ENCODE data around the gene APOBEC4.
A peak's percentile ranks its signal among the peaks of the same experiment; 100 is the strongest.

APOBEC4 gene

GRCh38 chr1:183694755-183695154 is 41.6 kb upstream of the APOBEC4 start:
- H3K36me3 ChIP-seq (ENCODE audit: control insufficient read depth in 4 of 4, insufficient read depth in 4 of 4, low read length in 3 of 4): no peaks in the 10 kb centered on the region
- ChIA-PET POLR2A (no interaction called here), CTCF (interaction anchor here (3.0 kb wide), 1 partner anchor 10 kb away, joined by 12 read pairs; no protein-coding TSS in a partner anchor)
- H3K9me3 ChIP-seq (ENCODE audit: control extremely low read depth in 1 of 5, control insufficient read depth in 4 of 5, insufficient read depth in 2 of 5, low read depth in 1 of 5, low read length in 4 of 5): no peaks in the 10 kb centered on the region
- H3K4me1 ChIP-seq (ENCODE audit: control extremely low read depth in 1 of 4, control insufficient read depth in 4 of 4, insufficient read depth in 4 of 4, low read length in 3 of 4): peaks cover 0 to 2% (median 0%) of the 10 kb centered on the region in 4 experiments
- H3K4me3 ChIP-seq (ENCODE audit: control insufficient read depth in 1 of 7, extremely low read depth in 1 of 7, insufficient read depth in 4 of 7, low read depth in 2 of 7, low read length in 6 of 7): no peak overlapping the region
- DNase-seq: no peak
- no peaks in the 10 kb centered on the region for H3K27me3 ChIP-seq (replicated peaks in 2 of 5; ENCODE audit: control insufficient read depth in 4 of 5, insufficient read depth in 5 of 5, low read length in 4 of 5)
- no peak overlapping the region for H3K27ac ChIP-seq (ENCODE audit: insufficient read depth in 1 of 2, low read depth in 1 of 2, low read length in 2 of 2, poor library complexity in 1 of 2, severe bottlenecking in 2 of 2)

- Histone ChIP-seq H3K27me3 (replicated peaks in 2 of 5; ENCODE audit: control insufficient read depth in 4 of 5, insufficient read depth in 5 of 5, low read length in 4 of 5) (no peaks in the 10 kb centered on the region), H3K27ac (ENCODE audit: insufficient read depth in 1 of 2, low read depth in 1 of 2, low read length in 2 of 2, poor library complexity in 1 of 2, severe bottlenecking in 2 of 2) (no peak overlapping the region), H3K36me3 (ENCODE audit: control insufficient read depth in 4 of 4, insufficient read depth in 4 of 4, low read length in 3 of 4) (no peaks in the 10 kb centered on the region), H3K4me1 (ENCODE audit: control extremely low read depth in 1 of 4, control insufficient read depth in 4 of 4, insufficient read depth in 4 of 4, low read length in 3 of 4) (peaks cover 0 to 2% (median 0%) of the 10 kb centered on the region in 4 experiments), H3K9me3 (ENCODE audit: control extremely low read depth in 1 of 5, control insufficient read depth in 4 of 5, insufficient read depth in 2 of 5, low read depth in 1 of 5, low read length in 4 of 5) (no peaks in the 10 kb centered on the region), H3K4me3 (ENCODE audit: control insufficient read depth in 1 of 7, extremely low read depth in 1 of 7, insufficient read depth in 4 of 7, low read depth in 2 of 7, low read length in 6 of 7) (no peak overlapping the region)
- POLR2A ChIA-PET: no interaction called here
- 92% methylated on average over 1 of the region's 1 CpG for WGBS (ENCODE audit: insufficient coverage)
- no peak for DNase-seq
- CTCF ChIA-PET: interaction anchor here (3.0 kb wide), 1 partner anchor 9 kb away, joined by 12 read pairs; no protein-coding TSS in a partner anchor
Observed at GRCh38 chr1:183694066-183694465, 41.0 kb upstream of the APOBEC4 start.

- DNase-seq: no peak
- CTCF ChIA-PET: interaction anchor here (3.0 kb wide), 1 partner anchor 8 kb away, joined by 12 read pairs; no protein-coding TSS in a partner anchor
- Histone ChIP-seq H3K9me3 (ENCODE audit: control extremely low read depth in 1 of 5, control insufficient read depth in 4 of 5, insufficient read depth in 2 of 5, low read depth in 1 of 5, low read length in 4 of 5) (no peaks in the 10 kb centered on the region), H3K4me3 (ENCODE audit: control insufficient read depth in 1 of 7, extremely low read depth in 1 of 7, insufficient read depth in 4 of 7, low read depth in 2 of 7, low read length in 6 of 7) (no peak overlapping the region), H3K27me3 (replicated peaks in 2 of 5; ENCODE audit: control insufficient read depth in 4 of 5, insufficient read depth in 5 of 5, low read length in 4 of 5) (no peaks in the 10 kb centered on the region), H3K4me1 (ENCODE audit: control extremely low read depth in 1 of 4, control insufficient read depth in 4 of 4, insufficient read depth in 4 of 4, low read length in 3 of 4) (peaks cover 0 to 2% (median 0%) of the 10 kb centered on the region in 4 experiments), H3K27ac (ENCODE audit: insufficient read depth in 1 of 2, low read depth in 1 of 2, low read length in 2 of 2, poor library complexity in 1 of 2, severe bottlenecking in 2 of 2) (no peak overlapping the region), H3K36me3 (ENCODE audit: control insufficient read depth in 4 of 4, insufficient read depth in 4 of 4, low read length in 3 of 4) (no peaks in the 10 kb centered on the region)
- POLR2A ChIA-PET: no interaction called here
Observed at GRCh38 chr1:183693521-183693920, 40.4 kb upstream of the APOBEC4 start.

- Histone ChIP-seq H3K4me3 (ENCODE audit: control insufficient read depth in 1 of 7, extremely low read depth in 1 of 7, insufficient read depth in 4 of 7, low read depth in 2 of 7, low read length in 6 of 7) (no peak overlapping the region), H3K4me1 (ENCODE audit: control extremely low read depth in 1 of 4, control insufficient read depth in 4 of 4, insufficient read depth in 4 of 4, low read length in 3 of 4) (no peaks in the 10 kb centered on the region), H3K27me3 (replicated peaks in 2 of 5; ENCODE audit: control insufficient read depth in 4 of 5, insufficient read depth in 5 of 5, low read length in 4 of 5) (no peaks in the 10 kb centered on the region), H3K9me3 (ENCODE audit: control extremely low read depth in 1 of 5, control insufficient read depth in 4 of 5, insufficient read depth in 2 of 5, low read depth in 1 of 5, low read length in 4 of 5) (no peaks in the 10 kb centered on the region), H3K36me3 (ENCODE audit: control insufficient read depth in 4 of 4, insufficient read depth in 4 of 4, low read length in 3 of 4) (no peaks in the 10 kb centered on the region), H3K27ac (ENCODE audit: insufficient read depth in 1 of 2, low read depth in 1 of 2, low read length in 2 of 2, poor library complexity in 1 of 2, severe bottlenecking in 2 of 2) (no peak overlapping the region)
- peak in 2 of 3 donors; percentile 11 to 21 for DNase-seq
- ChIA-PET POLR2A (no interaction called here), CTCF (interaction anchor here (1.0 to 1.4 kb wide), 2 partner anchors 20 to 35 kb away, joined by 3 to 6 read pairs; no protein-coding TSS in a partner anchor)
Observed at GRCh38 chr1:183689762-183690204, 36.7 kb upstream of the APOBEC4 start.

- ChIA-PET CTCF (no interaction called here), POLR2A (no interaction called here)
- no peak overlapping the region for H3K4me3 ChIP-seq (ENCODE audit: control insufficient read depth in 1 of 7, extremely low read depth in 1 of 7, insufficient read depth in 4 of 7, low read depth in 2 of 7, low read length in 6 of 7)
- H3K27ac ChIP-seq (ENCODE audit: insufficient read depth in 1 of 2, low read depth in 1 of 2, low read length in 2 of 2, poor library complexity in 1 of 2, severe bottlenecking in 2 of 2): no peak overlapping the region
- DNase-seq: no peak
- no peaks in the 10 kb centered on the region for H3K9me3 ChIP-seq (ENCODE audit: control extremely low read depth in 1 of 5, control insufficient read depth in 4 of 5, insufficient read depth in 2 of 5, low read depth in 1 of 5, low read length in 4 of 5)
- no peaks in the 10 kb centered on the region for H3K36me3 ChIP-seq (ENCODE audit: control insufficient read depth in 4 of 4, insufficient read depth in 4 of 4, low read length in 3 of 4)
- H3K4me1 ChIP-seq (ENCODE audit: control extremely low read depth in 1 of 4, control insufficient read depth in 4 of 4, insufficient read depth in 4 of 4, low read length in 3 of 4): no peaks in the 10 kb centered on the region
- WGBS (ENCODE audit: insufficient coverage): no CpG with 5 or more reads among the region's 2 CpGs
- no peaks in the 10 kb centered on the region for H3K27me3 ChIP-seq (replicated peaks in 2 of 5; ENCODE audit: control insufficient read depth in 4 of 5, insufficient read depth in 5 of 5, low read length in 4 of 5)
Observed at GRCh38 chr1:183688341-183689060, 35.4 kb upstream of the APOBEC4 start.

- DNase-seq: no peak
- WGBS (ENCODE audit: insufficient coverage): no CpG with 5 or more reads among the region's 2 CpGs
- Histone ChIP-seq H3K4me3 (ENCODE audit: control insufficient read depth in 1 of 7, extremely low read depth in 1 of 7, insufficient read depth in 4 of 7, low read depth in 2 of 7, low read length in 6 of 7) (no peak overlapping the region), H3K27ac (ENCODE audit: insufficient read depth in 1 of 2, low read depth in 1 of 2, low read length in 2 of 2, poor library complexity in 1 of 2, severe bottlenecking in 2 of 2) (no peak overlapping the region), H3K4me1 (ENCODE audit: control extremely low read depth in 1 of 4, control insufficient read depth in 4 of 4, insufficient read depth in 4 of 4, low read length in 3 of 4) (no peaks in the 10 kb centered on the region), H3K36me3 (ENCODE audit: control insufficient read depth in 4 of 4, insufficient read depth in 4 of 4, low read length in 3 of 4) (no peaks in the 10 kb centered on the region), H3K9me3 (ENCODE audit: control extremely low read depth in 1 of 5, control insufficient read depth in 4 of 5, insufficient read depth in 2 of 5, low read depth in 1 of 5, low read length in 4 of 5) (no peaks in the 10 kb centered on the region), H3K27me3 (replicated peaks in 2 of 5; ENCODE audit: control insufficient read depth in 4 of 5, insufficient read depth in 5 of 5, low read length in 4 of 5) (no peaks in the 10 kb centered on the region)
- CTCF ChIA-PET: no interaction called here
- POLR2A ChIA-PET: no interaction called here
Observed at GRCh38 chr1:183687546-183688304, 34.6 kb upstream of the APOBEC4 start.

GRCh38 chr1:183686229-183686628 is 33.1 kb upstream of the APOBEC4 start:
- no peak overlapping the region for H3K4me3 ChIP-seq (ENCODE audit: control insufficient read depth in 1 of 7, extremely low read depth in 1 of 7, insufficient read depth in 4 of 7, low read depth in 2 of 7, low read length in 6 of 7)
- H3K27me3 ChIP-seq (replicated peaks in 2 of 5; ENCODE audit: control insufficient read depth in 4 of 5, insufficient read depth in 5 of 5, low read length in 4 of 5): no peaks in the 10 kb centered on the region
- ChIA-PET CTCF (interaction anchor here (1.1 to 3.9 kb wide), 3 partner anchors 11 to 229 kb away, joined by 3 to 18 read pairs (median 3); no protein-coding TSS in a partner anchor), POLR2A (no interaction called here)
- no peak for DNase-seq
- H3K27ac ChIP-seq (ENCODE audit: insufficient read depth in 1 of 2, low read depth in 1 of 2, low read length in 2 of 2, poor library complexity in 1 of 2, severe bottlenecking in 2 of 2): no peak overlapping the region
- no peaks in the 10 kb centered on the region for H3K9me3 ChIP-seq (ENCODE audit: control extremely low read depth in 1 of 5, control insufficient read depth in 4 of 5, insufficient read depth in 2 of 5, low read depth in 1 of 5, low read length in 4 of 5)
- H3K4me1 ChIP-seq (ENCODE audit: control extremely low read depth in 1 of 4, control insufficient read depth in 4 of 4, insufficient read depth in 4 of 4, low read length in 3 of 4): no peaks in the 10 kb centered on the region
- H3K36me3 ChIP-seq (ENCODE audit: control insufficient read depth in 4 of 4, insufficient read depth in 4 of 4, low read length in 3 of 4): no peaks in the 10 kb centered on the region
